ENCODE results near the gene RAC2. TPM values are rescaled to one million over a fixed set of nuclear protein-coding genes. Genes with fewer than 3 reads are reported as not detected.

RAC2 gene
- total RNA-seq, 1 donor from 2014 or later: 11.5 TPM

GRCh38 chr22:37240240-37240940 is 3.7 kb downstream of the RAC2 start:
- intact Hi-C loops (cut with DNase I): no loop called here
- Histone ChIP-seq H3K36me3 (no peaks in the 10 kb centered on the region), H3K4me3 (no peak overlapping the region), H3K4me1 (no peaks in the 10 kb centered on the region), H3K27me3 (no peaks in the 10 kb centered on the region), H3K9me3 (no peaks in the 10 kb centered on the region), H3K27ac (no peak overlapping the region)
- DNase-seq (ENCODE audit: low spot score in 2 of 2): no peak
- TF ChIP-seq, protein P1, sequence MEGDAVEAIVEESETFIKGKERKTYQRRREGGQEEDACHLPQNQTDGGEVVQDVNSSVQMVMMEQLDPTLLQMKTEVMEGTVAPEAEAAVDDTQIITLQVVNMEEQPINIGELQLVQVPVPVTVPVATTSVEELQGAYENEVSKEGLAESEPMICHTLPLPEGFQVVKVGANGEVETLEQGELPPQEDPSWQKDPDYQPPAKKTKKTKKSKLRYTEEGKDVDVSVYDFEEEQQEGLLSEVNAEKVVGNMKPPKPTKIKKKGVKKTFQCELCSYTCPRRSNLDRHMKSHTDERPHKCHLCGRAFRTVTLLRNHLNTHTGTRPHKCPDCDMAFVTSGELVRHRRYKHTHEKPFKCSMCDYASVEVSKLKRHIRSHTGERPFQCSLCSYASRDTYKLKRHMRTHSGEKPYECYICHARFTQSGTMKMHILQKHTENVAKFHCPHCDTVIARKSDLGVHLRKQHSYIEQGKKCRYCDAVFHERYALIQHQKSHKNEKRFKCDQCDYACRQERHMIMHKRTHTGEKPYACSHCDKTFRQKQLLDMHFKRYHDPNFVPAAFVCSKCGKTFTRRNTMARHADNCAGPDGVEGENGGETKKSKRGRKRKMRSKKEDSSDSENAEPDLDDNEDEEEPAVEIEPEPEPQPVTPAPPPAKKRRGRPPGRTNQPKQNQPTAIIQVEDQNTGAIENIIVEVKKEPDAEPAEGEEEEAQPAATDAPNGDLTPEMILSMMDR (IDR thresholded peaks at IDR 0.05): no peak

DNA sequence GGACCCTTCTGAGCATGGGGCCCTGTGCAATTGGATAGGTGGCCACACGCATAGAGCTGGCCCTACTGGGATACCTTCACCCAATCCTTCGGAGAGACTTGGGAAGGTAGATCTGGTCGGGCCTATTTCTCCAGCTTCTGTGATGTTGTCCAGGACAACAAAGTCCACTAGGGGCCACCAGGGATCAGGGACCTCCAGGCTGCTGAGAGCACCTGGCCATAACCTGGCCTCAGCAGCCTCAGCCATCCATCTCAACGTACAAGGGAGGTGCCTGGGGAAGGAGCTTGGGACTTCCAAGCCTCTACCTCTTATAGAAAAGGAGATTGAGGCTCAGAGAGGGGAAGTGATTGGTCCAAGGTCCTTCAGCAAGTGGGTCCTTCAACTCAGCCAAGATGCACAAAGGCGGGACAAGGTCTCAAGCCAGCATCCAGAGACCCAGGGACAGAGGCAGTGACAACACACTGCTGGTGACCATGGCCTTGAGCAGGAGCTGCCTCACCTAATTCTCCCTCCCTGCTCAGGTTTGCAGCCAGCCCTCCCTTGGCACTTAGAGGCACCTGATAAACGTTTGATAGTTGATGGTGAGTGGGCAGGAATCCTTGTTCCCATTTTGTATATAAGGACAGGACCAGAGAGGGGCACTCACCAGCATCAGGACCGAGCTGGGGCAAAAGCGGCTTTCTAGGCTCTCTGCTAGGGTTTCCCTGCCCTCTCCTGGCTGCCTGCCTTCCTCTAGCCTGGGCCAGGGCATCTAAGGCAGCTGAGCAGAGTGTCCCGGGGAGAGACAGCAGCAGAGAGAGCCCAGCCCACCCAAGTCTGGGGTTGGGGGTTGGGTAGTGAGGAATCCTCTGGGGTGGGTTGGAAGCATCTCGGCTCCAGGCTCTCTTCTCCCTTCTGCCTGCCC is 4.5 kb downstream of the RAC2 start:
- Histone ChIP-seq H3K9me3 (no peaks in the 10 kb centered on the region), H3K27me3 (no peaks in the 10 kb centered on the region), H3K4me3 (no peak overlapping the region), H3K27ac (no peak overlapping the region), H3K36me3 (no peaks in the 10 kb centered on the region), H3K4me1 (no peaks in the 10 kb centered on the region)
- intact Hi-C loops (cut with DNase I): no loop called here
- TF ChIP-seq, protein P1 (IDR thresholded peaks at IDR 0.05): no peak
- no peak for DNase-seq (ENCODE audit: low spot score in 2 of 2)

- H3K4me3 ChIP-seq: no peak overlapping the region
- no peaks in the 10 kb centered on the region for H3K9me3 ChIP-seq
- TF ChIP-seq, protein P1 (IDR thresholded peaks at IDR 0.05): no peak
- no peaks in the 10 kb centered on the region for H3K27me3 ChIP-seq
- H3K4me1 ChIP-seq: no peaks in the 10 kb centered on the region
- DNase-seq (ENCODE audit: low spot score in 2 of 2): no peak
- intact Hi-C loops (cut with DNase I): no loop called here
- H3K27ac ChIP-seq: no peak overlapping the region
- no peaks in the 10 kb centered on the region for H3K36me3 ChIP-seq
These were observed 6.4 kb downstream of the RAC2 start for GRCh38 chr22:37237371-37238268.

GRCh38 chr22:37235897-37236607 is 8.0 kb downstream of the RAC2 start:
- Histone ChIP-seq H3K36me3 (no peaks in the 10 kb centered on the region), H3K27me3 (no peaks in the 10 kb centered on the region), H3K9me3 (no peaks in the 10 kb centered on the region), H3K27ac (no peak overlapping the region), H3K4me3 (no peak overlapping the region), H3K4me1 (no peaks in the 10 kb centered on the region)
- intact Hi-C loops (cut with DNase I): no loop called here
- TF ChIP-seq, protein P1 (IDR thresholded peaks at IDR 0.05): no peak
- no peak for DNase-seq (ENCODE audit: low spot score in 2 of 2)
